A549 (cell line): ENCODE measurements around the gene GMCL2.

ENCODE experiments used
- MAX ChIP-seq: IDR thresholded peaks from 2 replicates; pipeline ENCODE4 v1.6.1; 2012
- POLR2A ChIP-seq: IDR thresholded peaks from 2 replicates; pipeline ENCODE4 v1.6.1; 2012; ENCODE audit warnings: mild to moderate bottlenecking, low read length

DNA sequence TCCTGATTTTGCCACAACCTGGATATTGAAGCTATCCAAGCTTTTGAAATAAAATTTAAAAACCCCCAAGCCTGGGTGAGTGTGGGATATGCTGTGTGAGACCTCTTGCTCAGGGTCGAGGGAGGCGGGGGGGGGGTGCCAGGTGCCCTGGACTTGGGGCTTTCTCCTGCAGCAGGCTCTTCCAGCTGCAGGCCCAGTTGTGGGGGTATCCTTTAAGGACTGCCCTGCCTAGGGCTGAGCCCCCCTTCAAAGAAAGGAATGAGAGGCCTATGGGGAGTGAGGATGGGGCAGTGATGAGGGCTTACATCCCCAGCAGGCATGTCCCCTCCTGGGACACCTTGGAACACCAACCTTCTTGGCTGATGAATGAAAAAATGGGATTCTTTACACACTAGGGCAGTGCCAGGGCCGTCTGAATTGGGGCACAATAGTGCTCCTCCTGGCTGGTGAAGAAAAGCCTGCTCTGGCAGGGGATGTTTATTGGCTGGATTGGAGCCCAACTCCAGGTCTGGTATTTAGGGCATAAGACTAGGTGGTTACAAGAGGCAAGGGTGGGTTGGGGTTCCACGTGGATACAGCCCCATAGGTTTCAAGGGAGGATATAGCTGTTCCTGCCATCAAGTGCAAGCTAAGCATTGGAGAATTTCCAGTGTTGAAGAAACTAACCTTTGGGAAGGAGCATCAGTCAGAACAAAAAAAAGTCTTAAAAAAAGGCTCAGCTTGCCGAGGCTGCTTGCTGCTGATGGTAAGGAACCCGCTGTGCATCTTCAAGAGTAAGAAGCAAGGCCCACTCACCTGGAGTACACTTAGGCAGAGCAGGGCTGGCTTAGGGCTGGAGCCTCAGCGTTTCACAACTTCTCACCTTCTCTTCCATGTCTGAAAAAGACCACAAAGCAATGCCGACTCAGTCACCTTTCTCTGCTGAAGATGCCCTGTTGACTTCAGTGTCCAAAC is 24.2 kb upstream of the GMCL2 start:
- no peak for TF ChIP-seq MAX
- TF ChIP-seq POLR2A: no peak
